ENCODE data around the gene FALEC. TPM values are rescaled to one million over a fixed set of nuclear protein-coding genes. Genes with fewer than 3 reads are reported as not detected.

Gene FALEC
- total RNA-seq, 2 donors from 2014 or later, result 0.70 to 1.6 TPM

DNA sequence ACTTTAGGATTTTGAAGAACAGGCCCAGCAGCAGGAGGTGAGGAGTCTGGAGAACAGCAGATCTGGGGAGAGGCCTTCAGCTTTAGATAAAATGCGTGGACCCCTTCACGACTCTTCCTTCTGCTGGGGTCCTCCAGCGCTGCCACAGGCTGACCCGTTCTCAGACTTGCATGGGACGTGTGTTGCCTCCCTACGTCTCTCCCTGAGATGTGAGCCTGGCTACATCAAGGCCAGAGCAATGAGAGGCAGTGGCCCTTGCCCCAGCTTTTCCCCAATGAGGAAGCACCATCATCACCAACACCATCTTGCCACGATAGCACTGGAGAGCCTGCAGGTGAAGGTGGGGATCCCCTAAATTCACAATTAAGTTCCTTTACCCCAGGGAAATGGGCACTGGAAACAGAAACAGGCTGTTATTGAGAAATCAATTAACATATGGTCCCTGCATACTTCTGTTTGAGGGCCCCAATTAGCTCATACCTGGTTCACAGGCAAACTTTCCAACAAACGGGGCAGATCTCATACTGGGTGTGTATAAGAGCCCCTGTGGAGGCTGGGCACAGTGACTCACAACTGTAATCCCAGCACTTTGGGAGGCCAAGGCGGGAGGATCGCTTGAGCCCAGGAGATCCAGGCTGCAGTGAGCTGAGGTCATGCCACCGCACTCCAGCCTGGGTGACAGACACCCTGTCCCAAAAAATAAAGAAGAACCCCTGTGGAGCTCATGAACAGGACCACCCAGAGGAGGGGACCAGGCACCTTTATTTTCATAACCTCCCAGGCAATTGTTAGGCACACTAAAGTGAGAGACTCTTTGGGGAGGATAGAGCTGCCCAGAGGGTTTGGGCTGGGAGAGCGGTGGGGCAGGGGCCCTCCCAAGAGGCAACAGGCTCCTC is 21.5 kb downstream of the FALEC start:
- no peaks in the 10 kb centered on the region for H3K9me3 Mint-ChIP-seq
- H3K27me3 Mint-ChIP-seq (ENCODE audit: insufficient read depth), result peaks cover under 1% of the 10 kb centered on the region
- H3K4me3 ChIP-seq (ENCODE audit: low read length), result no peak overlapping the region
- H3K27me3 ChIP-seq (ENCODE audit: control insufficient read depth, insufficient read depth, low read length, poor library complexity, severe bottlenecking), result no peaks in the 10 kb centered on the region
- H3K27ac ChIP-seq (ENCODE audit: low read depth, low read length), result no peak overlapping the region
- no peaks in the 10 kb centered on the region for H3K9me3 ChIP-seq (ENCODE audit: control insufficient read depth, low read length)
- DNase-seq, result no peak
- H3K36me3 ChIP-seq (ENCODE audit: control insufficient read depth, insufficient read depth, low read length), result no peaks in the 10 kb centered on the region
- H3K9ac ChIP-seq (ENCODE audit: extremely low read depth, low read length, poor library complexity, severe bottlenecking), result no peak overlapping the region
- H3K4me3 Mint-ChIP-seq, result no peak overlapping the region
- TF ChIP-seq, protein P1, sequence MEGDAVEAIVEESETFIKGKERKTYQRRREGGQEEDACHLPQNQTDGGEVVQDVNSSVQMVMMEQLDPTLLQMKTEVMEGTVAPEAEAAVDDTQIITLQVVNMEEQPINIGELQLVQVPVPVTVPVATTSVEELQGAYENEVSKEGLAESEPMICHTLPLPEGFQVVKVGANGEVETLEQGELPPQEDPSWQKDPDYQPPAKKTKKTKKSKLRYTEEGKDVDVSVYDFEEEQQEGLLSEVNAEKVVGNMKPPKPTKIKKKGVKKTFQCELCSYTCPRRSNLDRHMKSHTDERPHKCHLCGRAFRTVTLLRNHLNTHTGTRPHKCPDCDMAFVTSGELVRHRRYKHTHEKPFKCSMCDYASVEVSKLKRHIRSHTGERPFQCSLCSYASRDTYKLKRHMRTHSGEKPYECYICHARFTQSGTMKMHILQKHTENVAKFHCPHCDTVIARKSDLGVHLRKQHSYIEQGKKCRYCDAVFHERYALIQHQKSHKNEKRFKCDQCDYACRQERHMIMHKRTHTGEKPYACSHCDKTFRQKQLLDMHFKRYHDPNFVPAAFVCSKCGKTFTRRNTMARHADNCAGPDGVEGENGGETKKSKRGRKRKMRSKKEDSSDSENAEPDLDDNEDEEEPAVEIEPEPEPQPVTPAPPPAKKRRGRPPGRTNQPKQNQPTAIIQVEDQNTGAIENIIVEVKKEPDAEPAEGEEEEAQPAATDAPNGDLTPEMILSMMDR (conservative IDR thresholded peaks at IDR 0.05), result no peak
- H3K4me1 ChIP-seq (ENCODE audit: control insufficient read depth, insufficient read depth, low read length), result no peaks in the 10 kb centered on the region
- WGBS, 2 experiments (ENCODE audit: insufficient coverage in 1 of 2, insufficient read length in 1 of 2), result 93 to 94% methylated on average over 10 to 12 of the region's 12 CpGs
- H3K36me3 Mint-ChIP-seq (ENCODE audit: low read depth), result no peaks in the 10 kb centered on the region
- H3K27ac Mint-ChIP-seq, result peak overlapping the region; percentile 74
- peaks cover 19% of the 10 kb centered on the region for H3K4me1 Mint-ChIP-seq

DNA sequence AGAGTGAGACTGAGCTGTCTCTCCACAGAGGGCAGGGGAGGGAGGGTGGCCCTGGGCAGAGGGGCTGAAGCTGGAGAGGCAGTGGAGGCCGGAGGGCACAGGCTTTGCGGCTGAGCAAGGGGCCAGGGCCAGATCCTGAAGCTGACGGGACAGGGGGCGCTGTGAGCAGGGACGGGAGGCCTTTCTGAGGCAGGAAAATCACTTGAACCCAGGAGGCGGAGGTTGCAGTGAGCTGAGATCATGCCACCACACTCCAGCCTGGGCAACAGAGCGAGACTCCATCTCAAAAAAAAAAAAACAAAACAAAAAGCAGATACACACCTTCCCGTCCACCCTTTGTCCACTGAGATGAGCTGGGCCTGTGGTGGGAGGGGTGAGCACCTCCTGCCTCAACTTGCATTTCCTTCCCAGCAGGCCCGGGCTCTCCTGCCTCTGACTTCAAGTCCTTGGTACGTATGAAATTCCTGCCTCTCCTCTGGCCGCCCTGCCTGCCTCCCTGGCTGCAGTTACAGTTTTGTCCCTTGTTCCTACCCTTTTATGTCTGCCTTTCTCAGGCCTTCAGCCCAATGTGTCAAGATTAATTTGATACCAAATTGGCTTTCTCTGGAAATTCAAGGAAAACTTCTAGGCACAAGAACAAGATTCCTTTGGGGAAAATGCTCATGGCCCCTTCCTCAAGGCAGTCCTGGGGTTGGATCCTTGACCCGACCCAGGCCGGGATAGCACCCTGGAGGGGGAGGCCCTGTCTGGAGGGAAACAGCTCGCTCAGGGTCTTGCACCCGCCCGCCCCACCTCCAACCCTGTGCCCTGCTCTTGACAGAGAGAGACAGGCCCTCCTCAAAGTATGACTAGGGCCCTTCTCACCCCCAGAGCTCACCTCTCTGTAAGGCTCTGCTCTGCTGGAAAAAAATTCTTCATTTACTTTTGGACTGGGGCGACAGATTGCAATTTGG is 22.5 kb downstream of the FALEC start:
- Histone ChIP-seq H3K36me3 (ENCODE audit: control insufficient read depth, insufficient read depth, low read length) (no peaks in the 10 kb centered on the region), H3K9me3 (ENCODE audit: control insufficient read depth, low read length) (no peaks in the 10 kb centered on the region), H3K4me1 (ENCODE audit: control insufficient read depth, insufficient read depth, low read length) (no peaks in the 10 kb centered on the region), H3K27ac (ENCODE audit: low read depth, low read length) (peak overlapping the region; percentile 59), H3K9ac (ENCODE audit: extremely low read depth, low read length, poor library complexity, severe bottlenecking) (peak overlapping the region; percentile 2), H3K27me3 (ENCODE audit: control insufficient read depth, insufficient read depth, low read length, poor library complexity, severe bottlenecking) (no peaks in the 10 kb centered on the region), H3K4me3 (ENCODE audit: low read length) (no peak overlapping the region)
- peaks cover 9% of the 10 kb centered on the region for H3K27me3 Mint-ChIP-seq (ENCODE audit: insufficient read depth)
- H3K4me1 Mint-ChIP-seq, result peaks cover 12% of the 10 kb centered on the region
- no peak overlapping the region for H3K4me3 Mint-ChIP-seq
- no peaks in the 10 kb centered on the region for H3K9me3 Mint-ChIP-seq
- DNase-seq, result peak; percentile 90
- peak overlapping the region; percentile 74 for H3K27ac Mint-ChIP-seq
- 80 to 81% methylated on average over 11 to 17 of the region's 17 CpGs for WGBS, 2 experiments (ENCODE audit: insufficient coverage in 1 of 2, insufficient read length in 1 of 2)
- H3K36me3 Mint-ChIP-seq (ENCODE audit: low read depth), result no peaks in the 10 kb centered on the region
- TF ChIP-seq, protein P1 (conservative IDR thresholded peaks at IDR 0.05), result peak; percentile 66

DNA sequence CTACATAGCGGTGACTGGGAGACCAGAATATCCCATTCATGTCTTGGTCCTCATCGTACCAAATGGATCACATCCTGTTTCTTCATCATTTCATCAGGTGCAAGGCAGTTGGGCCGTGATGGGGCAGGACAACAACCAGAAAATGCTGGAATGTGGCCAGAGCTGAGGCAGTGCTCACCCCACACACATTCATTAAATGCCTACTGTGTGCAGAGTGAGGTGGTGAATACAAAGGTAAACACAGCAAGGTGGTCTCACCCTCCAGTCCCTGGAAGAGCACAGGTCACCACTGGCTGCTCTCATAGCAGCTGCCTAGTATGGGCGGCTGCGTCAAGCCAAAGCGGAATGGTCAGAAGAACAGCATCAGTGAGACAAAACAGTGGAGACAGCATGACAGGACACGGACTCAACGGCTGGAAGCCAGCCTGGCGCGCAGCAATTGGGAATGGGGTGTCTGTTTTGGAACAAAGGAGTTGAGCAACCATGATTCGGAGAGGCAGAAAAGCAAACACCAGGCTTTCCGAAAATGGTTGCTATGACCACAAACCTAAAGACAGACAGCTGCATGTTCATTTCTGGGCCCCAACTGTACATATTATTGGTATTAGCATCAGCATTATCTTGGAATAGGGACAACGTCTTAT is 28.1 kb downstream of the FALEC start:
- peaks cover 10% of the 10 kb centered on the region for H3K4me1 Mint-ChIP-seq
- H3K4me3 ChIP-seq (ENCODE audit: low read length), result no peak overlapping the region
- TF ChIP-seq, protein P1 (conservative IDR thresholded peaks at IDR 0.05), result no peak
- no peaks in the 10 kb centered on the region for H3K36me3 Mint-ChIP-seq (ENCODE audit: low read depth)
- H3K27ac Mint-ChIP-seq, result no peak overlapping the region
- no peaks in the 10 kb centered on the region for H3K9me3 ChIP-seq (ENCODE audit: control insufficient read depth, low read length)
- no peak overlapping the region for H3K4me3 Mint-ChIP-seq
- H3K27ac ChIP-seq (ENCODE audit: low read depth, low read length), result no peak overlapping the region
- no peak for DNase-seq
- no peak overlapping the region for H3K9ac ChIP-seq (ENCODE audit: extremely low read depth, low read length, poor library complexity, severe bottlenecking)
- no peaks in the 10 kb centered on the region for H3K36me3 ChIP-seq (ENCODE audit: control insufficient read depth, insufficient read depth, low read length)
- H3K27me3 ChIP-seq (ENCODE audit: control insufficient read depth, insufficient read depth, low read length, poor library complexity, severe bottlenecking), result no peaks in the 10 kb centered on the region
- peaks cover 22% of the 10 kb centered on the region for H3K27me3 Mint-ChIP-seq (ENCODE audit: insufficient read depth)
- WGBS, 2 experiments (ENCODE audit: insufficient coverage in 1 of 2, insufficient read length in 1 of 2), result 81 to 95% methylated on average over 9 to 12 of the region's 13 CpGs
- peaks cover 3% of the 10 kb centered on the region for H3K4me1 ChIP-seq (ENCODE audit: control insufficient read depth, insufficient read depth, low read length)
- no peaks in the 10 kb centered on the region for H3K9me3 Mint-ChIP-seq

All from endodermal cell (in vitro differentiated cells).